T-helper 1 cell treated with Interleukin-12 subunit alpha and Interleukin-12 subunit beta and Interleukin-4 antibody, amounts not matched to agents 30 ng/mL and 1 ng/mL, for 36 hours (primary cell): ENCODE measurements around the gene MOV10L1. TPM values are rescaled to one million over a fixed set of nuclear protein-coding genes. Genes with fewer than 3 reads are reported as not detected.

ENCODE experiments used
- intact Hi-C: fragments of 100-400 bp; cut with micrococcal nuclease; formaldehyde crosslinking; loops from one replicate; pipeline ENCODE4 v1.15.1; 2024
- total RNA-seq: library from RNA; stranded (reverse); gene quantifications from 2 replicates; pipeline ENCODE4 v1.2.3, GENCODE V29; 2022

MOV10L1 gene
- total RNA-seq, 1 donor from 2014 or later, result not detected

- intact Hi-C loops, result no loop called here
Observed at GRCh38 chr22:50104141-50104544, 14.3 kb downstream of the MOV10L1 start.

GRCh38 chr22:50105208-50106100, 15.6 kb downstream of the MOV10L1 start:
- intact Hi-C loops, result loop anchor here (2.0 kb wide), 1 partner anchor 79 kb away; the partner anchor contains the start of gene TRABD

- intact Hi-C loops, result loop anchor here (2.0 kb wide), 1 partner anchor 77 kb away; the partner anchor contains the start of gene TRABD
Observed at GRCh38 chr22:50107529-50107928, 17.7 kb downstream of the MOV10L1 start.

GRCh38 chr22:50111056-50111455, 21.2 kb downstream of the MOV10L1 start:
- intact Hi-C loops, result no loop called here

- intact Hi-C loops, result no loop called here
Observed at GRCh38 chr22:50112151-50113118, 22.6 kb downstream of the MOV10L1 start.

- intact Hi-C loops, result no loop called here
Observed at GRCh38 chr22:50114221-50115021, 24.6 kb downstream of the MOV10L1 start.

GRCh38 chr22:50115693-50116092, 25.9 kb downstream of the MOV10L1 start:
- intact Hi-C loops, result no loop called here

- intact Hi-C loops, result no loop called here
Observed at GRCh38 chr22:50117168-50117762, 27.5 kb downstream of the MOV10L1 start.

GRCh38 chr22:50118129-50118528, 28.3 kb downstream of the MOV10L1 start:
- intact Hi-C loops, result no loop called here

- intact Hi-C loops, result no loop called here
Observed at GRCh38 chr22:50118557-50119168, 28.9 kb downstream of the MOV10L1 start.

- intact Hi-C loops, result no loop called here
Observed at GRCh38 chr22:50119169-50119767, 29.5 kb downstream of the MOV10L1 start.

- intact Hi-C loops, result no loop called here
Observed at GRCh38 chr22:50119768-50120251, 30.0 kb downstream of the MOV10L1 start.

GRCh38 chr22:50121202-50121740, 31.5 kb downstream of the MOV10L1 start:
- intact Hi-C loops, result no loop called here

GRCh38 chr22:50123119-50123518, 33.3 kb downstream of the MOV10L1 start:
- intact Hi-C loops, result no loop called here

GRCh38 chr22:50125029-50125428, 35.2 kb downstream of the MOV10L1 start:
- intact Hi-C loops, result no loop called here

- intact Hi-C loops, result no loop called here
Observed at GRCh38 chr22:50129121-50129736, 39.4 kb downstream of the MOV10L1 start.

GRCh38 chr22:50131894-50132293, 42.1 kb downstream of the MOV10L1 start:
- intact Hi-C loops, result no loop called here

- intact Hi-C loops, result no loop called here
Observed at GRCh38 chr22:50134481-50134880, 44.7 kb downstream of the MOV10L1 start.

GRCh38 chr22:50136581-50137015, 46.8 kb downstream of the MOV10L1 start:
- intact Hi-C loops, result no loop called here
